Fibroblast of skin of left quadriceps (primary cell): ENCODE measurements around the gene SRPX.

Experiments used
- DNase-seq, 2 experiments: peaks; one replicate each; pipeline ENCODE4 v3.0.0-alpha.2; 2013; ENCODE audit warnings: low read depth in 2 of 2

SRPX gene

DNA sequence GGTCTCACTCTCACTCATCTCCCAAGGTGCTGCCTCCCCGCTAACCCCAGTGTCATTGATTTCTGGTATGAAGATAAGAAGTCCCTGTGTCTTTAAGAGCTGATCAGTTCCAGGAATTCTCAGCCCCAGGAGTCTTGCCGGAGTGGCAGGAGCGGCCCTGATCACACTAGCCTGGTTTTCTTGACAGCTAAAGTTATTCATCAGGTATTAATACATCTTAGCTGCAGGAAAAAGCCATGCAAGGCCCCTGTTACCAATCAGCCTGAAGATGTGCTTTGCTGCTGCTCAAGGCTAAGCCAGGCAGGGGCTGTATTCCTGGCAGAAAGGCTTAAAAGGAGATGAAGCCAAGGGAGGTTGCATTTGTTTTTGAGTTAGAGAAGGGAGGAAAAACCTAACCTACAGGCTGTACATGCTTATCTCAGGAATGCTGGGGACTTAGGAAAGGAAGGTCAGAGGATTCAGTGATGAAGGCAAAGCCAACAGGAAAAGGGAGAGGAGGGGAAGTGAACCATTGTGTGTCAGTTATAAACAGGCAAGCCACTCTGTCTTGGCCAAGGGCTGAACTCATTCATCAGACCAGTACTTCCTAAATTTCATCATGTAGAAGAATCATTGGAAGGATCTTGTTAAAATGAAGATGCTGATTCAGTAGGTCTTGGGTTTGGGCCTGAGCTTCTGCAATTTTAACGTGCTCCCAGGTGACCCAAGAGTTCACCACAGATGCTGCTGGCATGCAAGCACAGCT is 8.6 kb downstream of the SRPX start:
- no peak for DNase-seq

DNA sequence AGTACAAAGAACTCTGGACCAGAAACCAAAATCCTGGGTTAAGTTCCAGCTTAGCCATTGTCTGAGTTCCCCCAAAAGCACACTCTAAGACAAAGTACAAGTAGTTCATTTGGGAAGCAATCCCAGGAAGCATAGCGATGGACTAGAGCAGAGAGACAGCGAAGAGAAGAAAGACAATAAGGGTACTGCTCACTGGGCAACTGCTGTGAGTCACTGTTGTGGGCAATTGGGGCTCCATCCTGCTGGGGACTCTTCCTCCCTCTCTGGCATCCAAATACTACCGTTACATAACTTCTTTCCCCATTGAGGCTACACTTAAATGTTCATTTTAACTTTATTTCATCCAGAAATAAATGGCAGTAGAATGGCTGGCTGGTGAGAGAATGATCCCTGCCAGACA is 14.1 kb downstream of the SRPX start:
- no peak for DNase-seq

DNA sequence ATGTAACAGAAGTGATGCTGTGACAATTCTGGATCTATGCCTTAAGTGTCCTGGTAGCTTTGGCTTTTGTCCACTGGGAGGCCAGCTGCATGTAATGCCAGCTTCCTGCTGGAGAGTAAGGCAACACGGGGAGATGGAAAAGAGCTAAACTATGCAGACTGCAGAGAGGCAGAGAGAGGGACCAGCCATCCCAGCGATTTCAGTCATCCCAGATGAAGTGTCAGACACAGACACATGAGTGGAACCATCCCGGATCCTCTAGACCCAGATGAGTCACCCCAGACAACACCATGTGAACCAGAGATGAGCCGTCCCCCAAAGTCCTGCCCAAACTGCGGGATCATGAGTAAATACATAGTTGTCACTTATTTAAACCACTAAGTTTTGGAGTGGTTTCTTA is 14.6 kb downstream of the SRPX start:
- DNase-seq = no peak

DNA sequence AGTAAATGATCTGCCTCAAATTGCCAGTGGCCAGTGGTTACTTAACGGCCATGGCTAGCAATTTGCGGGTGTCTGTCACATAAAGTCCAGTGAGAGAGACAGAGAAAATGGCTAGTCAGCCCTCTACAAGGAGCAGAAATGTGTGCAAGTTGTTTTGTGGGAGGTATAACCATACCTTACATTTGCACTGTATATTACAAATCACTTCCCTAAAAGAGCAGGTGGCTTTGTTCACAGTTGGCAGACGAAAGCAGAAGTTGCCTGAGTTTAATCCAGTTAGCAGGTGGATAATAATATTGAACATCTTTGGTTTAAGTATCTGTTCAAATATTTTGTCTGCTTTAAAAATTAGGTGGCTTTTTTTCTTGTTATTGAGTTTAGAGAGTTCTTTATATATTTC is 15.6 kb downstream of the SRPX start:
- DNase-seq = no peak

DNA sequence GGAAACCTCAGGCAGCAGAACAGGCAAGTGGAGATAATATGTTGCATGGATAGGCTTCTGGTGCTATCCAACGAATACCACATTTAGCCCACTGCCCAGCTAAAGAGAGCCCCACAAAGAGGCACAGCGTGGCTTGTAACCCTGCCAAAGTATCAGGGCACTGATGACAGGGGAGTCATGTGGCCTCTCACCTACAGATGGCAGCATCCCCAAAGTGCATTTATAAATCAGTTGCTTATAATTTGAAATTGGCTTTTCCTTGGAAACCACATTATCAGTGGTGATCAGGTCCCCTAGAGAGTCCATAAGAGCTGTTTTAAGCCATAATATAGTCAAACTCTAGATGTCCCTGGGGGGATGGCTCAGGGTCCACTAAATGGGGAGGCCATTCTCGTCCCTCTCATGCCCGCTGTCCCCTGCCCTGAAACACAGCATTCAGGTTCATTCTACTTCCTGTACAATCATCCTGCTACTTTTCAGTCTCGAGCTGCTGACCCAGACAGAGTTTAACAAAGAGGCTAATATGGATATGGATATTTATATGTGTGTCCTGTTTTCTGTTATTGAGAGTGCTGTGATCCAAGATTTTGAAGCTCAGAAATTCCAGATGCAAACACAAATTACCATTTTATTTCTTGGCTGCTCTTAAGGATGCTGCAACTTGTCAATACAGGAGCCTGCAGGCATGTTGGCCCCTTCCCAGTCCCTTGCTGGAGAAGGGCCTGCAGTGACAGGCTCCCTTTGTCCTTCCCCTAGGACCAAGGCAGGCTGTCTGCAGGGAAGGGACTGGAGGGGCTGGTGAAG is 28.5 kb downstream of the SRPX start:
- no peak for DNase-seq

DNA sequence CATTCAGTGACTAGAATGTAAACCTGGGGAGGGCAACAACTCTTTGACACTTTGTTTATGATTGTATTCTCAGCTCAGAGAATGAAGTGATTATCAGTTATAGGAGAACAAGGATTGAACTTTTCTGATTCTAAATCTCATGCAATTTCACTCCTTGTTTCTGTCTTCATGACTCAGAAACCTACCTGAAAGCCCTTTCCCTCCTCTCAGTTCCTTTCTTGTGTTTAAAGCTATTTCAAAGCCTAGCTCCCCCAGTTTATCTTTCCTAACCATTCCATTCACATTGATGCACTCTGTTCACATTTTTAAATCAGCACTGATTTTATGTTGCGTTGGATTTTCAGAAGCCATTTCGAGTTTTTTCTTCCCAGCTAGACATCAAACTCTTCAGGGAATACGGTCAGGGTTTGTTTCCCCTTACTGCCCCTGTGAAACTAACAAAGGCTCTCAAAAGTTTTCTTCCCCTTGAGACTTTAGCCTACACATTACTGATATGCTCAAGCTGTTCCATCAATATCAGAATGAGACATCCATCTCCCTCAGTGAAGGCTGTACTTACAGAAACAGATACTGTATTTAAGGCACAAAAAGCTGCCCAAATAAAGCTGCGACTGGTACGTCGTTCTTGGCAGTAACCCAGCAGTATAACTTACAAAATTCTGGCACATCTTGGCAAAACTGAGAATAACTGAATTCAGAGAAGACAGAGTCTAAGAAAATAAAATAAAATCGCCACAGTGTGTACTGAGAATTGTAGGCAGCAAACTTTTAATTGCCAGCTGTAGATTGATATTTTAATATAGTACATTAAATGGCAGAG is 31.0 kb downstream of the SRPX start:
- DNase-seq = no peak

DNA sequence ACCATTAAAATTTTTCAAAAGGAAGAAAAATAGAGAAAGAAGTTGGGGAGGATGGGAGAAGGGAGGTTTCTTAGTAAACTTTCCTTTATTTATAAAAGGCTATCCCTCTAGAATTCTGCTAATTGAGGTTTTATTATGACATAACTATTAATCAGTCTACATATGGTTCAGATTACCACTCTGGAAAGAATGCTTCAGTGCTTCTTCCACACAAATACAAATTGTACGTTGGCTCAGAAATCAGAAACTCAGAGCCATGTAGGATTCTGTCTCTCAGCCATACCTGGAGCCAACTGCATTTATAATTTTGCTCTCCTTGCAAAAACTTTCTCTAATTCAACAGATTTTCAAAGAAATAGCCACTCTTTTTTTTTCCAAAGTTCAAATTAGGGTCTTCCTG is 37.1 kb downstream of the SRPX start:
- no peak for DNase-seq

DNA sequence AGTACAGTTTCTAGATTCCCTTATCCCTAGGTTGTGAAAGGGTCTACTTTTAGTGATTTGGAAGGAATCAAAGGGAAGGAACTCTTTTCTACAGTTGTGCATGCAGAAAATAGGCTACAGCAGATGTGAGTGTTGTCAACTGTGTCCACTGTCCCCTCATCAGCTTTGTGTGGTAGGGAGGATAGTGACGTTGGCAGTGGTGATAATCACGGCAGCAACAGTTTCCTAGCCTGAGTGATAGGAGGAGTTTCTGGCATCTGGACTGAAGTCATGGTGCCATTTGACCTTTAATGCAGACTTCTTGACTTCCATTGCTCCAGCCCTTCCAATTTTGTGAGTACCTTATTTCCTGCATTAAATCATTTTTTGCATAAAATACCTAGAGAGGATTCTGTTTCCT is 39.3 kb downstream of the SRPX start:
- DNase-seq = no peak

DNA sequence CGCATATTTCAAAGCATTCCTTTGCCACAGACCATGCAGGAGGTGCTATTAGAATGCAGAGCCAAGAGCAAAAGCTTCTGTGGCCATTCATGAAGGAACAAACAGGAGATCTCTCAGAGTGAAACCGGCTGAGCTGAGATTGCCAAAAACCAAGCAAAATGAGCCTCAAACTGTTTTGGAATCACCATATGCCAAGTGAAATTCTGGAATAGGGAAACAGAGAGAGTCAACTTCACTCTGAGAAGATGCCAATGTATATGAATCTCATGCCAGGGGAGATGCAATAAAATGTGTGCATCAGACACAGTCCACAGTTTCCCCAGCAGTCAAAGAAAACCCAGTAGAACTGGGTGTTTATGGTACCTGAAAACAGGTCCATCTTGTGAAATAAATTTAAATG is 42.3 kb downstream of the SRPX start:
- no peak for DNase-seq

DNA sequence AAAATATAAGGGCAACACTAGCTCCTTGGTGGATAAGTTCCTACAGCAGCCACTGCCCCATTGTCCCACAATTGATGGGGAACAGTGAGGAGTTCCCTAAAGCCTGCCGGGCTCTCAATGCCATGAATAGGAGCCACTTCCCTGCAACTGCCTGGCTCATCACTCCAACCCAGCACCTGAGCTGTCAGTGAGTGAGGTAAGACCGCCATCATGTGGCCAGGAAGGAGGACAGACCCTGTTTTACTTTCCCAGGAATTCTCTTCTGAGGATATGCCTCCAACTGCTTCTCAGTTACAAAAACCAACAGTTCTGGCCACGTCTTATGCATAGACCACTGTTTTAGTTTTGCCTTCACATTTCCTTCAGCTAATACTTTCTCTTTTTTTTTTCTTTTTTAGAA is 45.5 kb downstream of the SRPX start:
- DNase-seq = no peak

DNA sequence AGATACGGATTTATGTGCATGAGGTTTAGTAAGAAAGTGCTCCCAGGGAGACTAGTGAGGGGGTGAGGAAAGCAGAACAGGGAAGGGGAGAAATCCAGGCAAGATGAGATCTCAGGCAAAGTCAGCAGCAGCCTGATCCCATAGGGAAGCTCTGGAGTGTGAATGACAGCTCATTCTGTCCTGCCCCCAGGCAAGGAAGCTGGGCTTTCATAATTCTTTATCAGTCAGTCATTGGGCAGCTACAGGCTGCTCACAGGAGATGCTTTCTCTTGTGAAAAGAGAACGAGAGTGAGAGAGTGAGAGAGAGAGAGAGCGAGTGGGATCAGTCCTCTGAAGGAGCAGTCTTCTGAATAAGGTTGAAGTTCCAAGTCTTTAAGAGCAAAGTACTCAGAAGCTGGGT is 48.1 kb downstream of the SRPX start:
- no peak for DNase-seq

DNA sequence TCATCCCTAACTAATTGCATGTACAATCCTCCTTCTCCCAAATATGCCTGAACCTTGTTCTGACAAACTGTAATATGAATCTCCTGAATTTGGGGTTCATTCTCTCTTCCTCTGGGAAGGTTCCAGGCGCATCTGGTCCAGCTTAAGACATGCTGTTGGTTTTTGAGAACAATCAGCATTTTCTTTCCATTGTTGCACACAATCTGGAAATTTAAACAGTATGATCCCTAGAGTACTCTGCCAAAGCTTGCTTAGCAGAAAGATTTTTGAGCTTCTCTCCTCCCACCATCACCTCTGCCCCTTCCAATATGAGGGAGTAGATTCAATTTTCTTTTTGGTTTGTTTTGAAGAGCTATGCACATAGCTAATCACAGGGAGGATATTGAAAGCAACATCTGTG is 50.1 kb downstream of the SRPX start:
- DNase-seq = no peak

DNA sequence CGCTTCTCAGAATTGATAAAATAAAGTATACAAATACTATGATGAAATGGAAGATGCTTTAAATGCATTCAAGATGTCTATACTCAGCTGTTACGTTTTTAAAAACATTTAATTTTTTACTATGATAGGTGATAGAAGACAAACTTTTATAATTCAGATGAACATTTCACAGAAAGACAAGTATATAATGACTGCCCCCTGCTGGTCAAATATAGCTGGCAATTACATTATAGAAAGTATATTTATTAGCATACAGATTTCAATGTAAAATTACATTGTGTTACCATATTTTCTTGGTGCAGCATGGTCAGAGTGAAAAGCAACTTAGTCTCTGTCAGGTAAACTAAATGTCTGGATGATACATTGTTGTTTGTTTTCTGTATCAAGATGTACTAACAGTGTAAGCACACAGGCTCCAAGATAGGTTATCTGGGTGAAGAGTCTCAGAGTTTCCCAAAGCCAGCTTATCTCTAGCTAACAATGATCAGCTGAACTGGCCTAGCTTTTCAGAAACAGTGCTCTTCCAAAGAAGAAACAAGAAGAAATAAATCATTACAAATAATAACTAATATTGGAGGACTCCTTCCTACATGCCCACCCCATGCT is 54.1 kb downstream of the SRPX start:
- no peak for DNase-seq

DNA sequence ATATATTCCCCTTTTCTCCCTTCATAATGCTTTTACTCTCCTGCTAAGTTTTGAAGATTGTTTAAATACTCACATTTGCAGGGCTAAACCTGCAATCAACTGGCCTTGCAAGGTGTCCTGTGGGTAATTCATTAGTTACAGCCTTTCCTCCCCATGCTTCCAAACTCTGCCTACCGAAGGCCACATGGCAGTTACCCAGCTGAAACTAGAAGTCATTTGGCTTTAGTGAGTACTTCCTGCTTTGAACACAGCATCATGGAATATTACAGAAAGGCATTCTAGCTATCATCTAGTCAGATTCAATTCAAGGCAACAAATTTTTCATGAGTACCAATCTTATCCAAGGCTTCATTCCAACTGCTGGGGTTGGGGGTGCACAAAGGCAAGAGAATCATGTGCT is 55.6 kb downstream of the SRPX start:
- DNase-seq = no peak

DNA sequence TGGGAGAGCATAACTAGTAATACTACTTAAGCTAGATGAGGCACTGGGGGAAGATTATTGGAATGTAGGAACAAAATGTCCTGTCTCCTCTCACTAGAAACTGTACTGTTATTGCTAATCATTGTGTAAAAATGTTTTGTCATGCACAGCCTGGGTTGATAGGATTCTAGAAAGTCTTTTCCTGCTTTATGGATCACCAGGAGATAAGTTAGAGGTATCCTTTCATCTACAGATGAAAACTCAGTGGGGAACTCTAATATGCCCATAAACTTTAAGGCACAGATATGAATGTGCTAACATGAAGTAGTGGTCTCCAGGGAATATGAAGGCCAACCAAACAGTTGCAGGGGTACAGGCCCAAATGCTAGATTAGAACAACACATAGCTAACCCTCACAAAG is 57.5 kb downstream of the SRPX start:
- DNase-seq = no peak

DNA sequence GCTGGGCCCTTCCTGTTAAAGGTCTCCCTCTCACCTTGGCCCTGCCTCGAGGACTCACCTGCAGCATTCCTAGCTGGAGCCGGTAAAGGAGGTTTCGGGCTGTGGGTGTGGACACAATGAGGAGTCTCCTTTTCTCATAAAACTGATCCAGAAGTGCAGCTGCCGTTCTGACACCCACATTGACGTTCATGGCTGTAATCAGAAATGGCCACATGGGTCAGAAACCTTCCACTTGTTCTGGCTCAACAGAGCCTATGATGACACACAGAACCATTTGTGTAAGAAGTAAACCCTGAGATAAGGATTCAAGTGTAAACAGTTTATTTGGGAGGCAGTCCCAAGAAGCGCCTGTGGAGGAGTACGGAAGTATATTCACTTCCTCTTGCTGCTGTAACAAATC is 63.8 kb downstream of the SRPX start:
- DNase-seq = no peak

DNA sequence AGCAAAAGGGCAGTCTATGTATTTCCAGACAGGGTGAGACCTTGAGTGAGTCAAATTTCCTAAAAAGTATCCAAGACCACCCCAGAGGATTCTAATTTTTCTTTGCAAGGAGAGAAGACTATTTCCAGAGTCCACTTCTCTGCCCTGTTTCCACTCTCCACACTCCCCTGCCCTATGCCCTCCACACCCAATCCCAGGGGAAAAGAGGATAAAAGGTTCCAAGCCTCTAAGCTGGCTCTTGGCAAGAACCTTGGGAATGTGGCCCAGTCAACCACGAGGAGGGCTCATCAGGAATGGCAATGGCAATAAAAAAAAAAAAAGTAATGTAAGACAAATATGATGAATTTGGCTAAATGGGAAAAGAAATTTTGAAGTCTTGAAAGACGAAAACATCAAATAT is 65.9 kb downstream of the SRPX start:
- DNase-seq = no peak

DNA sequence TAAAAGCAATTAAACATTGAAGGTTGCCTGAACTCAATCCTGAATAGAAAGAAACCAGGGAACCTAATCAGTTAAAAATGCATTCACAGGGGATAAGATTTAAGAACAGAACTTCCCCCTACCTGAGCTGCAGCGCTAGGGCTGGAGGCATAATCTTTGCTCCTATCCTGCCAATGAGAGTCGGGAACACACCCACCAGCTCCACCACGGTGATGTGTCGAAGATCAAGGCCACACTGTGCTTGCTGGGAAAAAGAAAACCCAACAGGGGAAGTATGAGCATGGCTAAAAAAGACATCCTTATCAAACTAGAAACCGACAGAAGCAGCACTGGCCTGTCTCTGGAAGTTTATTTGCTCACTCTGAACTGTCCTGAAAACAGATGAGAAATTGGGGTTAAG is 66.3 kb downstream of the SRPX start:
- DNase-seq = no peak

DNA sequence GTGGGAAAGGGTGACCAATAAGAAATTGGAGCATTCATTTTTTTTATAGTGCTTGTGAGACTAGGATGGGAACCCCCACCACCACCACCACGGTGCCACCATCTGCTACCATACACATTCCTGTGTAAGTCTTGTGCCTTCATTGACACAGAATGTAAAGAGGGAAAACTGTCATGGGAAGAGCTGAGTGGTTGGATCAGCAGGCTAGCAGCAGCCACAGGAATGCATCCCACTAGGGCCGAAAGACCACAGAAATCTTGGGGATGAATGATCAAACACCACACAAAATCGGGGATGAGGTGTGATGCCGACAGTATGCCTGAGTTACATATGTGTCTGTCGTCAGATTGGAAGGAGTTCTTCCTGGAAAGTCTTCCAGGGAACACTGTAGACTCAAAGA is 69.2 kb downstream of the SRPX start:
- peak; percentile 72 to 77 for DNase-seq

DNA sequence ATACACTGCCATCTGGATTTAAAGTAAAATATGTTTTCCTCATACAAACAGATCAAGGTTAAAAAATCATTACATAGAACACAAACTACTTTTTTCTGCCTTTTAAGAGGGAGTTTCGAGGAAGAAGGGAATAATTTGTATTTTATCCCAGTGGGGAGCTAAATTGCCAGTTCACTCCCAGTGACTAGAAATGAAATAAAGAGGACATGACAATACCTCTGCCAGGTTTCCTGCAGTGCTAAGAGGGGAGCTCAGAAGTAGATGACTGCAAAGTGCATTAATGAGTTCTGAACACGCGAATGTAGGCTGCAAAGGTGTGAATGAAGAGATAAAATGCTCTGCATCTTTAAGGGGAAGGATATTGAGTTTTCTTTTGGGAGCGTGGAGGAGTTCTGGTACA is 69.7 kb downstream of the SRPX start:
- DNase-seq = no peak

DNA sequence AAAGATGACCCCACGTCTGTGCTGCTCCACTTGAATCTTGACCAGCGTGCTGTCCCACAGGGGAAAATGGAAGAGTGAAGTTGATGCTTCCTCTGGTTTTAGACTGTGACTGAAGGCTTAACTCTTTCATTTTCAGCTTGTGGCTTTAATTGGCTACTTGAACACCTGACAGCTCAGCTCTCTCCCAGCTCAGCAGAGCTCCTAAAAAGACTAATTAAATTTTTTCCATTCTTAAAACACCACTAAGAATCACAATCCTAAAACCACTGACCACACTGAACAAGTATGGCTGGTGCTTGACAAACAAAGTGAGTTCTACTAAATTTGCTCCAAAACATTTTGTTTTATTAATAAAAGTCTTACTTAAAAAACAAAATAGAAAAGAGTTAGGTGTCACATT is 71.7 kb downstream of the SRPX start:
- no peak for DNase-seq

DNA sequence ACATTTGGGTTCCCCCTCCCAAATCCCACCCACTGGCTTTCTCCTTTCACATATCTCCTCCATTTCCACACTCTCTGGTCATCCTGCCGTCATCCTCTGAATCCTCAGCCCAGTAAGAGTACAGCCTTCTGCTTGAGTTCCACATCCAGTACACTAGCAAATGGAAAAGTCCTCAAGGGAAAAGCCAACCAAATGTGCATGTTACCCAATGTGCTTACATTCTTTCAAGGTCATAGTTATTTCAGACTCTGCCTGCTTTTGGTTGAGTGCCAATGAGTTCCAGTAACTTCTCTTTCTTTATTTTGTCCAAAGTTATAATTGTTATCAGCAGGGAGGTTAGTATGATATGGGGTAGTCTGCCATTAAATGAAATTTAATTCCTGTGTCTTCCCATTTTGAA is 78.1 kb downstream of the SRPX start:
- peak; percentile 41 to 42 for DNase-seq
